ENCODE results near the gene LRRC4B. TPM values are rescaled to one million over a fixed set of nuclear protein-coding genes. Genes with fewer than 3 reads are reported as not detected.

LRRC4B gene
- total RNA-seq, 1 experiment from 2014 or later, result 3.8 TPM

DNA sequence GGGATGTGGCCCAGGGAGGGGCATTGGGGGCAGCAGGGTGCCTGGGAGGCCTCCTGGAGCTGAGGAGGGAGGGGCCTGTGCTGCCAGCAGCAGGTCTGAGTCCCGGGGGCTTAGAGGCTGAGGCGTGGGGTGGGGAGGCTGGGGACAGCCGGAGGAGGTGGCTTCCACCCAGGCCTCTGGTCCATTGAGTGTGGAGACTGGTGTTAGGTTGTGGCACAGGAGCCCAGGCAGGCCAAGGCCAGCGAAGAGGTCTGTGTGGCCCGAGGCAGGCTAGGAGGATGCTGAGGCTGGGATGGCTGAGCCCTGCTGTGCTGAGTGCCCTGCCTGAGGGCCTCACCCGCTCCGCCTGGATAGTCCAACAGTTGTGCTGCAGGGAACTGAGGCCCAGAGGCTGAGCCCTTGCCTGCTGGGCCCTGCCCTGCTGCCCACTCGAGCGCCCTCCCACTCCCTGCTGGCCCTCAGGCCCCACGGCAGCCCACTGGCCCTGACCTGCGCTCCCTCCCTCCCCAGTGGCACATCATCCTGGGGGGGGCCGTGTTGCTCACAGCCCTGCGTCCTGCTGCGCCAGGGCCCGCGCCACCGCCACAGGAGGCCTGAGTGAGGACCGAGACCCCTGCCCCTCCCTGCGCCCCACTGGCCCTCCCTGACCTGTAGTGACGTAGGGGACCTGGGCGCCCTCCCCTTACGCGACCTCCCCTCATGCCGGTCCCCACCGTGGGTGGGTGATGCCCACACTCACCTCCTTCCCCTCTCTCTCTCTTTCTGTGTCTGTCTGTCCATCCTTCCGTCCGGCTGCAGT lies 86.7 kb downstream of the LRRC4B start:
- Histone ChIP-seq H3T11ph (ENCODE audit: low read length) (no peak overlapping the region), H3K27ac (ENCODE audit: insufficient read length, low read depth, low read length) (no peak overlapping the region), H4K20me1 (ENCODE audit: control insufficient read depth, insufficient read depth, insufficient read length) (no peaks in the 10 kb centered on the region), H3K9me3 (ENCODE audit: control insufficient read depth, low read depth, low read length) (peaks cover 13% of the 10 kb centered on the region), H3K23me2 (ENCODE audit: insufficient read length, low read depth, low read length, poor library complexity, severe bottlenecking) (no peaks in the 10 kb centered on the region), H4K91ac (ENCODE audit: insufficient read length, low read depth, low read length) (no peak overlapping the region), H3K23ac (ENCODE audit: insufficient read length, low read depth, low read length) (no peak overlapping the region), H2BK20ac (ENCODE audit: low read depth, low read length, poor library complexity, severe bottlenecking) (no peak overlapping the region), H2BK12ac (ENCODE audit: insufficient read length, low read depth, low read length) (no peak overlapping the region), H2AK5ac (ENCODE audit: insufficient read length, low read length) (no peak overlapping the region), H3K14ac (ENCODE audit: insufficient read depth, low read length) (no peak overlapping the region), H3K27me3 (ENCODE audit: insufficient read depth, low read length) (no peaks in the 10 kb centered on the region), H3K9ac (ENCODE audit: extremely low read depth, insufficient read length, low read length) (no peak overlapping the region), H2BK5ac (ENCODE audit: insufficient read length, low read length) (no peak overlapping the region), H2AFZ (ENCODE audit: low read length) (no peak overlapping the region), H3K79me2 (ENCODE audit: insufficient read depth, low read length) (peaks cover 5% of the 10 kb centered on the region; the same call in 1 of the 2 replicates), H4K5ac (ENCODE audit: insufficient read length, low read depth, low read length) (no peak overlapping the region), H4K8ac (replicated peaks; ENCODE audit: insufficient read length, low read depth, low read length) (no peak overlapping the region), H2BK120ac (ENCODE audit: low read depth, low read length, poor library complexity, severe bottlenecking) (no peak overlapping the region), H3K79me1 (ENCODE audit: insufficient read depth, low read depth, low read length, poor library complexity, severe bottlenecking) (peaks cover 9% of the 10 kb centered on the region), H3K18ac (ENCODE audit: insufficient read length, low read depth, low read length) (no peak overlapping the region), H2BK15ac (ENCODE audit: low read depth, low read length) (no peak overlapping the region), H3K56ac (ENCODE audit: insufficient read length, low read depth, low read length) (no peak overlapping the region), H3K4me1 (ENCODE audit: insufficient read depth, low read length) (peaks cover 4% of the 10 kb centered on the region; the same call in 1 of the 2 replicates), H3K4ac (ENCODE audit: low read depth, low read length) (no peak overlapping the region), H3K4me2 (ENCODE audit: insufficient read depth, insufficient read length, low read length) (no peak overlapping the region)
- TF ChIP-seq, protein P1, sequence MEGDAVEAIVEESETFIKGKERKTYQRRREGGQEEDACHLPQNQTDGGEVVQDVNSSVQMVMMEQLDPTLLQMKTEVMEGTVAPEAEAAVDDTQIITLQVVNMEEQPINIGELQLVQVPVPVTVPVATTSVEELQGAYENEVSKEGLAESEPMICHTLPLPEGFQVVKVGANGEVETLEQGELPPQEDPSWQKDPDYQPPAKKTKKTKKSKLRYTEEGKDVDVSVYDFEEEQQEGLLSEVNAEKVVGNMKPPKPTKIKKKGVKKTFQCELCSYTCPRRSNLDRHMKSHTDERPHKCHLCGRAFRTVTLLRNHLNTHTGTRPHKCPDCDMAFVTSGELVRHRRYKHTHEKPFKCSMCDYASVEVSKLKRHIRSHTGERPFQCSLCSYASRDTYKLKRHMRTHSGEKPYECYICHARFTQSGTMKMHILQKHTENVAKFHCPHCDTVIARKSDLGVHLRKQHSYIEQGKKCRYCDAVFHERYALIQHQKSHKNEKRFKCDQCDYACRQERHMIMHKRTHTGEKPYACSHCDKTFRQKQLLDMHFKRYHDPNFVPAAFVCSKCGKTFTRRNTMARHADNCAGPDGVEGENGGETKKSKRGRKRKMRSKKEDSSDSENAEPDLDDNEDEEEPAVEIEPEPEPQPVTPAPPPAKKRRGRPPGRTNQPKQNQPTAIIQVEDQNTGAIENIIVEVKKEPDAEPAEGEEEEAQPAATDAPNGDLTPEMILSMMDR (conservative IDR thresholded peaks at IDR 0.05), result no peak
- Mint-ChIP-seq H3K27ac (no peak overlapping the region), H3K27me3 (ENCODE audit: low read depth) (peaks cover 17% of the 10 kb centered on the region), H3K4me3 (no peak overlapping the region), H3K9me3 (peaks cover 29 to 42% of the 10 kb centered on the region in 2 experiments), H3K36me3 (ENCODE audit: insufficient read depth in 1 of 3, low read depth in 3 of 3) (peaks cover 60 to 75% (median 73%) of the 10 kb centered on the region in 3 experiments), H3K4me1 (peaks cover 8 to 16% of the 10 kb centered on the region in 2 experiments)
- no peak for DNase-seq
- no CpG with 5 or more reads among the region's 27 CpGs for WGBS (ENCODE audit: extremely low coverage, insufficient read length, low lambda C conversion rate)
